HG03520 (cell line): ENCODE measurements around the gene ESRRB.

Experiments
- ATAC-seq: cut with Tn5 transposase; IDR thresholded peaks from one replicate; pipeline ENCODE4 v1.9.1; 2021; ENCODE audit warnings: mild to moderate bottlenecking, moderate library complexity; ENCODE audit not compliant: unreplicated experiment

ESRRB gene

GRCh38 chr14:76375947-76376404 is at the start of gene ESRRB:
ESRRB (plus strand) TSS chr14:76376137; CDS start chr14:76376402, 265 bp downstream.
- ATAC-seq = no peak

DNA sequence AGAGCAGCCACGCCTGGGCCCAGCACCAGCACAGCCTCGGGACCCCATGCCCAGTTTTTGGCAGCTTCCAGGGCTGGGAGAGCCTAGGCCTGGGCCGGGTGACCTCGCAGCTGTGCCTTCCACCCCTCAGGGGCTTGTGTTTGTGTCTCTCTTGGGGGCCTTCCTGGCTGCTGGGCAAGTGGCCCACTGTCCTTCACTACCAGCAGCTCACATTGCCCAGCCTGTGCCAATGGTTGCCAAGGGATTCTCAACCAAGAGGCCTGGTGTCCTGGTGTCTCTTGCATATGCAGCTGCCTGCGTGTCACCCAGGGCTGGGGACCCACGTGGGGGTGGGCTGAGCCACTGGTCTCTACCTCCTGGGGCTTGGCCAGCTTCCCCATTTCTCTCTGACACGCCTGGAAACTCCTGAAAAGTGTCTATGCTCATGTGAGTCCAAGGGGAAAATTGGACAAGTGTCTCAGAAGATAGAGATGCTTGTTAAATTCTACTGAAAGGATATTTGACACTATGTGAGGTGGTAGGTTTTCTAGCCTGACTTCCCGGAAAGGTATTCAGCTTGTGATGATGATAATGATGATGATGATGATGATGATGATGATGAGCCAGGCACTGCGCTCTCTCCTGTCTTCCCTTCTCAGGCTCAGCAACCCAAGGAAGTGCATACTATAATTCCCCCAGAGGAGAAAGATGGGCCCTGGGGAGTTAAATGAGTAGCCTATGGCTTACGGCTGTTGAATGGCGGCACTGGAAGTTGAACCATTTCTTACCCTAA is 48.8 kb upstream of the ESRRB start:
- ATAC-seq = no peak

GRCh38 chr14:76328457-76329137 is 47.3 kb upstream of the ESRRB start:
- no peak for ATAC-seq

DNA sequence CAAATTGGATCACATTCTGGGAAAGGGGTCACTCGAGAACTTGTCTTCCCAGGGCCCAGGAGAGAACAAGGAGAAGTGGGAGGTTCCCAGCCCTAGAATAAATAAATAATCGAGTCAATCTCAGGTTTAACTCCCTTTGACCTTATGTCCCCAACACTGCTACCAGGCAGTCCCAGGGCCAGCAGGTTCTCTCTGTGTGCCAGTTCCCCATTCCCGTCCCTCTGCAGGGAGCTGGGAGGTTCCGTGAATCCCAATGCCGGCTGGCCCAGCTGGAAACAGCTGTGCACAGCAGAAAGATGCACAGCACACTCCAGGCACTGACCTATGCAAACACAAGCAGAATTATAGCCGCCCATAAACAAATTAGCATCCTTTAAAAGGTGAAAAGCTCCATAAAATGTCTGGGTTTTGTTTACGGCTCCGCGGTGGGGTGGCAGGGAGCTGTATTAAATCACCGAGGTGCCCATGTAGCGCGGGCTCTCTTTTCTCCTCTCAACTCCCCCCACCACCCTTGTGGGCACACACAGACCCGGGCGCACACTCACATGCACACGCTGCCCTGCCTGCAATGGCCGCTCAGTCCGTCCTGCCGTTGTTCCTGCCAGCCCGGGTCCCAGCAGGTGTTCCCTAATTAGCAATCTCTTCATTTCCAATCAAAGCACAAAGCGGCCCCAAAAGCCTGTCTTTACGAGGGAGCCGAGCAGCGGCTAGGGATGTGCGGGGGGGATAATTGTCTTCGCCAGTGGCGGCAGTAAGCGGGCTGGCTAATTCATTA is 46.6 kb upstream of the ESRRB start:
- ATAC-seq = no peak

DNA sequence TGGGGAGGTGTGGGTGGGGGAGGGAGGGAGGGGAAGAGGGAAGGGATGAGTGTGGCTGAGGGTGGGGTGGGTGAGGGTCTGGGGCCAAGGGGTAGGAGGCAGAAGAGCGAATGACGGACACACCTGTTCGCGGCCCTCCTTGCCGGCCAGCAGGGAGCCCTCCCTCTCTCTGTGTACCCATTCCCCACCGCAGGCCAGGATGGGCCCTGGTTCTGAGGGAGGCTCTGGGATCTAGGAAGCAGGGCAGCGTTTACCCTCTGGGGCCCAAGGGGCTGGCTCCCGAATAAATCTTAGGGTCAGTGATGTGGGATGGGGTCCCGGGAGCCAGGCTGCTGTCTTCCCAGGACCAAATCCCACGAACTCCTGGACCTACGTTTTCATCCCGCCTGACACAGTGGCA is 46.0 kb upstream of the ESRRB start:
- ATAC-seq = no peak

DNA sequence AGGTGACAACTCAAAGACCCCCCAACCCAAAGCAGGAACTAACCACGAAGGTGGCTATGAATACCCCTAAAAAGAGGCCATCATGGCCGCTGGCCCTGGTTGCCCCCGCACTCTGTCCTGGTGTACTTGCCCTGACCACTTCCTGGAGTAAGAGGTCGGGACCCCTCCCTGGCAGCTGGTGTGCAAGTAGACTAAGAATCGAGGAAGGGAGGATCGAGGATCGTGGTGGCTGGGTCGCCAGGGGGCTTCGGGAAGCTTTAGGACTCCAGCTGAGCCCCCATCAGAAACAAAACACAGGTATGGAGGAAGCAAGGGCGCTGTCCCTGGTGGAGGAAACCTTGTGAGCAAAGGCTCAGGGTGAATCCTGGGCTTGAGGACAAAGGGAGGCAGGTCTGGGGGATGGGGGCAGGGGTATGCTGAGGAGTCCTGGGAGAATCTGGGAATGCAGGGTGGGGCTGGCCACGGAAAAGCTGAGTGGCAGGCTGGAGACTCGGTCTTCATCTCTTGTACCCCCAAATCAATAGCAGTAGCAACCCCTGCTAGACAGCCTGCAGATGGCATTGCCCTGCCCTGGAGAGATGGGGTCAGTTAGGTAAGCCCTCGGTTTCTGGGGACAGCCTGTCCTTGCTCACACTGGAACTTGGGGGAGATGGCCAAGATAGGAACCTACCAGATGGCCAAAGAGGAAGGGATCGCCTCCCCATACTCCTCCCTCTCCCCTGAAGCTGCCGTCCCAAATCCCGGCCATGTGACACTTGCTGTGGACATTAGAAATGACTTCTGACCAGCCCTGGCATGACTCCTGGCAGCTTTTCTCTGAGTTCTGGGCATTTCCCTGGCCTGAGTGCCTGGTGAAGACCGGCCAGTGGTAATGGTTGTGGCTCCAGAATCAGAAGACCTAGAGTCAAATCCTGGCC is 45.3 kb upstream of the ESRRB start:
- ATAC-seq = no peak

- ATAC-seq = no peak
Observed at GRCh38 chr14:76331328-76332011, 44.5 kb upstream of the ESRRB start.

DNA sequence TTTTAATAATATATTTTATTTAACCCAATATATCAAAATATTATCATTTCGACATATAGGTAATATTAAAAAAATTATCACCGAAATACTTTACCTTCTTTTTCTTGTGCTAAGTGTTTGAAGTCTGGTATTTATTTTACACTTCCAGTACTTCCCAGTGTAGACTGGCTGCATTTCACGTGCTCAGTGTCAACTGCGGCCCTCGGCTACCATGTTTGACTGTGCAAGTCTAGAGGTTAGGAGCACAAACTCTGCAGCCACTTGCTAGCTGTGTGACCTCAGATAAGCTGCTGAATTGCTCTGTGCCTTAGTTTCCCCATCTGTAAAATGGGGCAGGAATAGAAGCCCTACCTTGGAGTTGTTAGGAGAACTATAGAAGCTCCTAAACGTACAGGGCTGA is 42.3 kb upstream of the ESRRB start:
- ATAC-seq = no peak

DNA sequence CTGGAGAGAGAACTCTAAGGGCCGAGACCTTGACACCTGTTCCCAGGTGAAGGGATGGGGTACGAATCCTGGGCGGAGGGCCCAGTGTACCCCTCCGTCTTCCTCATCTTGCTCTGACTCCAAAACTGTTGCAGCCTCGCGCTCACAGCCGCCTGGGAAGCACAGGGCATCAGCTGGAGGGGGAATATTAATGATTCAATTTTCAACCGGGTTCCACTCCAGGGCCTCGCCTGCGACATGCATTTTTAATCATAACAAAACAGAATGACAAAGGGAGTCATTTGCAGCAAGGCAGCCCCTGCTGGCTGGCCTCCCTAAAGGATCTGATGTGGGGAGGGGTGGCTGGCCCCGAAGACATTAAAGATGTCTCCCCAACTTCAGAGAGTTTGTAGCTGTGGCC is 41.6 kb upstream of the ESRRB start:
- no peak for ATAC-seq

DNA sequence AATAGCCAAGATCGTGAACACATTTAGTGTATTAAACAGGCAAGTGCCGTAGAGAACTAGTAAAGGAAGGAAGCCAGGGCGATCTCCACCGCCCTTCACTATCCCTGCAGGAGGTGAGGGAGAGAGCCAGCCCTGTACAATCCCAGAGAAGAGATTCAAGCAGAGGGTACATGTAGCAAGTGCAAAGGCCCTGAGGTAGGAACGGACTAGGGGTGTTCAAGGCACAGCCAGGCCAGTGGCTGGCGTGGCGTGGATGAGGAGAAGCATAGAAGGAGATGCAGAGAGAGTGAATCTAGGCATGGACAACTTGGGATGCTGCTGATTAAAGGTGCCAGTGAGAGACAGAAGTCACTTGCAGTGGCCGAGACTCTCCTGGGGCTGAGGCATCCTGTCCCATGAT is 39.1 kb upstream of the ESRRB start:
- ATAC-seq = no peak

- ATAC-seq = no peak
Observed at GRCh38 chr14:76337635-76338545, 38.0 kb upstream of the ESRRB start.

DNA sequence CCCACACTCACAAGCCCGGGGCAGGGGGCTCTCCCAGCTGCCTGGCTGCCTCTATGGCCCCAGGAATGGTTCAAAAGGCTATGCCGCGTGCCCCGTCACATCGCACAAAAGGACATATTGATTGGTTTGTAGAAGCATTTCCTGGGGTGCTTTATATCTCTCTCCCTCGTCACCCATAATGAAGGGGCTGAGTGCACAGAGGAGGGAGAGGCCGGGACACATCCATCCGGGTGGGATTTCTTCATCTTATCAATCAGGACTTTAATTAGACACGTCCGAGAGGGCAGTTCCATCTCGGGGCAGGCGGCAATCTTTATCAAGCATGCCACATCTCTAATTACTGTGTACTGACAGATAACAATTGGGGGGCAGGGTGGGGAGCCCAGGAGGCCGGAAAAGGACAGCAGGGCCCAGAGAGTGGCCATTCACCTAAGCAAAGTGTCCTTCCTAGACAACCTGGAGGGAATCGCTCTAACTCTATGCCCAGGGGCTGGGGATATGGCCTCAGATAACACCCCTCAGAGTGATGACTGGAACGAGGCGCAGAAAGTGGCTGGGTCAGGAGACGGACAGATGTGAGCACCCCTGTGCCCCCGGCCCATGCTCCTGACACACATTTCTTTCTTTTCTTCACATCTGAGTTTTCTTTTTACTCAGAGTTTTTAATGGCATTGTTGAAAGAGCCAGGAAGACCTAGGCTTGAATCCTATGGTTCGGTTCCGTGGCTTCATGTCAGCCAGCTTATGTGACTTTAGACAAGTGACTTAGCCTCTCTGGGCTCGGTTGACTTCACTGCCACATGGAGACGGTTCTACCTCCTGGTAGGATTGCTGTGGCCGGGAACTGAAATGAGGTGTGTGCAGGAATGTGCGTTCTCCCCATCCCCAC is 36.0 kb upstream of the ESRRB start:
- ATAC-seq = no peak

DNA sequence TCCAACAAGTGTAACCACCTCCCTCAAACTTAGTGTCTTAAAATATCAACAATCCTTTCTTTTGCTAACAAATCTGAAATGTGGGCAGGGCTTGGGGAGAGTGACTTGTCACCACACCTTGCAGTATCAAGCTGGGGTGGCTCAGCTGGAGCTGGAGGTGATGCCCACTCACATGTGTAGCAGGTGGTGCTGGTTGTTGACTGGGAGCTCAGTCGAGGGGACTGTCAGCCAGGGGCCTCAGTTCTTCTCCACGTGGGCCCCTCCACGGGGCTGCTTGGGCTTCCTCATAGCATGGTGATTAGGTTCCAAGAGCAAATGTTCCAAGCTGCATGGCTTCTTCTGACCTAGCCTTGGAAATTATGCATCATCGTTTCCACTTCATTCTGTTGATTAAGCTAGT is 32.6 kb upstream of the ESRRB start:
- ATAC-seq = no peak

DNA sequence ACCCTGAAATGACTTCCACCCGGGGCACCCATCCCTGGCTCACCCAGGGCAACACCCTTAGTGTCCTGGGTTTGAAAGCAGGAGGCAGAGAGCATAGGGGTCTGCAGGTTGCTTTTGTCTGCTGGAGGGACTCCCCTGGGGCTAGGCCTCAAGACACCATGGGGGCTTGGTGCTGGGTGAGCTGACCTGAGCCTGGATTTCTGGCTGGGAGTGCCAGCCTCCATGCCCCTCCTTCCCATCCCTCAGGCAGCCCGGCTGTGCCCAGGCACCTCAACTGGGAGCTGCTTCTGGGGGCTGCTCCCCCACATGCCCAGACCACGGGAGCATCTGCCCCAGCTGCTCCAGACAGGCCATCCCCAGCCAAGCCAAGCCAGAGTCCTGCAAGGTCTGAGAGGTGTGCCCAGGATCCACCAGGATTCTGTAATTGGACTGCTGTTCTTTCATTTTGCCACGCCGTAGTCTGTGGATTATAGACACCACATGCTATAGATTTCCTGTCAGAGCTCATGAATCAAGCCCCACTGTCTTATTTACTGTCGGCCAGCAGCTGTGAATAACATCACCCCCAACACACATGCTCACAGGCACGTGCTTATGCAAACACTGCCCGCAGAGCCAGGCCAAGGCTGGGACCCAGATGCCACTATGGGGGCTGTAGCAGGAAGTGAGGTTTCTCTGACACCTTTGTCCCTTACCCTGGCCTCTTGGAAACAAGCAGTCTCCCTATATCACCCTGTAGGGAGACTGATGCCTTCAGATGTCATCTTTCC is 29.4 kb upstream of the ESRRB start:
- no peak for ATAC-seq

GRCh38 chr14:76348898-76349297 is 27.0 kb upstream of the ESRRB start:
- no peak for ATAC-seq

DNA sequence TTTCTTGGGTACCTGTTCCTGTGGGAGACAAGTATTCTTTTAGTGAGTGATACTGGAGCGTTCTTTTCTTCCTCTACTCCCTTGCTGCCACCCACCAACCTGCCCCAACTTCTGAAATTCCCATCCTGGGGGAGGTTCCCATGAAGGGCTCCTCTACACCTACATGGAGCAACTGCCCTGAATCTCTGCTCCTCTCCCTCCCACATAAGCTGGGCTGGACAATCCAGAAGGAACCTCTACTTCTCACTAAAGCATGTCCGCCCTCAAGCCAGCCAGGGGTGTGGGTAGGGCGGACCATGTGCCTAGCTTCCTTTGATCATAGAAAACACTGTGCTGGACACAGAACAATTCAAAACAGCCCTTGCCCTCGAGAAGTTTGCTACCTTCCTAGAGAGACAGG is 25.9 kb upstream of the ESRRB start:
- no peak for ATAC-seq

DNA sequence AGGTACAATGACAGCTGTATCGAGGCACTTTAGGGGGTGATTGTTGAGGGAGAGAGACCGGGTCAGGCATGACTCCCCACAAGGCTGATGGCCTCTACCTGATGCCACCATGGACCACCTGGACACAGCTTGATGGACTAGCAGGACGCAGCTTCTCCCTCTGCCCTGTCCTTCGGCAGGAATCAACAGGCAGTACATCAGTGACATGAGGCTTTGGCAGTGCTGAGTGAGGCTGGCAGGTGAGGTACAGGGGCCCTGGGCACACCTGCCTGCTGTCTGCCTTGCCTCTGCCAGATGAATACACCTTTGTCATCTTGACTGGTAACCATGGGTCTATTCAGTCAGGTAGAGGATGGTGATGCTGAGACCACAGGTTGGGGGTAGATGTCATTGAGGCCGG is 25.3 kb upstream of the ESRRB start:
- ATAC-seq = no peak
